ENCODE results near the gene IL1RAPL2.

IL1RAPL2 gene

DNA sequence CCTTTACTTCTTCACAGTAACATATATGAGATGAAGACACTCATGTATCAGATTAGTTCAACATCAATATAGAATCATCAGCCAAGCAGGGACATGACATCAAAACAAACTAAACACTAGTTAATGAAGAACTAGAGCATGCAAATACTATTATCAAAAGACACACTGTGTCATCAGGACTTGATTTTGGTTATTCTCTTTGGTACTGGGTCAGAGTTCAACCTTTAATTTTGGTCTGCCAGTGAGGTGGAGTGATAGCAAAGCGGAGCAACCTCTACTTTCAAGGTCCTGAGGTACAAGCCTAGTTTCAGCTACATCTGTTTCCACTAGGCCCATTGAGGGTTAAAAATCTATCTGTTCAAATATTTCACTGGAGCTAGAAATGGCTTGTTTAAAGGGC lies 584.0 kb downstream of the IL1RAPL2 start:
- H3K4me3 ChIP-seq (ENCODE audit: control insufficient read depth, low read depth, low read length), result no peak overlapping the region
- no peak for DNase-seq (ENCODE audit: low read depth)
- TF ChIP-seq, protein P1, sequence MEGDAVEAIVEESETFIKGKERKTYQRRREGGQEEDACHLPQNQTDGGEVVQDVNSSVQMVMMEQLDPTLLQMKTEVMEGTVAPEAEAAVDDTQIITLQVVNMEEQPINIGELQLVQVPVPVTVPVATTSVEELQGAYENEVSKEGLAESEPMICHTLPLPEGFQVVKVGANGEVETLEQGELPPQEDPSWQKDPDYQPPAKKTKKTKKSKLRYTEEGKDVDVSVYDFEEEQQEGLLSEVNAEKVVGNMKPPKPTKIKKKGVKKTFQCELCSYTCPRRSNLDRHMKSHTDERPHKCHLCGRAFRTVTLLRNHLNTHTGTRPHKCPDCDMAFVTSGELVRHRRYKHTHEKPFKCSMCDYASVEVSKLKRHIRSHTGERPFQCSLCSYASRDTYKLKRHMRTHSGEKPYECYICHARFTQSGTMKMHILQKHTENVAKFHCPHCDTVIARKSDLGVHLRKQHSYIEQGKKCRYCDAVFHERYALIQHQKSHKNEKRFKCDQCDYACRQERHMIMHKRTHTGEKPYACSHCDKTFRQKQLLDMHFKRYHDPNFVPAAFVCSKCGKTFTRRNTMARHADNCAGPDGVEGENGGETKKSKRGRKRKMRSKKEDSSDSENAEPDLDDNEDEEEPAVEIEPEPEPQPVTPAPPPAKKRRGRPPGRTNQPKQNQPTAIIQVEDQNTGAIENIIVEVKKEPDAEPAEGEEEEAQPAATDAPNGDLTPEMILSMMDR (IDR thresholded peaks at IDR 0.05; ENCODE audit: control insufficient read depth, insufficient read depth, low read depth, low read length, missing control alignments), result no peak

DNA sequence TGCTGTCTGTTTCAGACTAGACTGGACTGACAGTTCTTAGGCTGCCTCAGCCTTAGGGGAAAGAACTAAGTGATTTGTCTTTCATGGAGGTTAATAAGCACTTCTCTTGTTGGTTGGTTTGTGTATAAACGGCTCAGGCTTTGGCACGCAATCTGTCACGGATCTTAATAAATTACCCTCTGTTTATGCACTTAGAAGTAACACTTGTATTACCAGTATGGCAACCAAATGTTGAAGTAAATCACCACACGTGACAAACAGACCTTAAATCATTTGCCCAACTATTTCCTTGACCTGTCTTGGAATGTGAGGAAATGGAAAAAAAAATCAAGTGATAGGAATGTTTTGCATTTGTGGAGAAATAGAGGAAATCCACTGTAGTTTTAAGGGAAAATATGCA lies 584.6 kb downstream of the IL1RAPL2 start:
- H3K4me3 ChIP-seq (ENCODE audit: control insufficient read depth, low read depth, low read length), result no peak overlapping the region
- TF ChIP-seq, protein P1 (IDR thresholded peaks at IDR 0.05; ENCODE audit: control insufficient read depth, insufficient read depth, low read depth, low read length, missing control alignments), result no peak
- no peak for DNase-seq (ENCODE audit: low read depth)

DNA sequence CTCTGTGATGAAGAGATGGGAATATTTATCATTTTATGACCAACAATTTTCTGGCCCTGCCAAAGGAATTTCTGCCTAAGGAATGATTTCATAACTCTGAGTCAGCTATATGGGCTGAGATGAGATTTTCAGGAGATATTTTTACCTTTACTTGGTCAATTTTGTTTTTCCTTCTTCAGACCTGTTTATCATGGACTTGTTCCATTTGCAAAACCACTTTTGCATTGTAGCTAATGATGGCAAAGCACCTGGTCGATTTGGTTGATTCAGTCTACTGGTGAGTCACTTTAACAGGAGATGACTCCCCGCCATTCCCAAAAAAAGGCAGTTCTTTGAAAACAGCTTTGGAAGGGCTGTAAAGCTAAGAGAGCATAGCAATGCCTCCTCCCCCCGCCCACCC lies 601.2 kb downstream of the IL1RAPL2 start:
- TF ChIP-seq, protein P1 (IDR thresholded peaks at IDR 0.05; ENCODE audit: control insufficient read depth, insufficient read depth, low read depth, low read length, missing control alignments), result no peak
- no peak overlapping the region for H3K4me3 ChIP-seq (ENCODE audit: control insufficient read depth, low read depth, low read length)
- DNase-seq (ENCODE audit: low read depth), result no peak

GRCh38 chrX:105168577-105168976 lies 602.6 kb downstream of the IL1RAPL2 start:
- no peak overlapping the region for H3K4me3 ChIP-seq (ENCODE audit: control insufficient read depth, low read depth, low read length)
- TF ChIP-seq, protein P1 (IDR thresholded peaks at IDR 0.05; ENCODE audit: control insufficient read depth, insufficient read depth, low read depth, low read length, missing control alignments), result no peak
- DNase-seq (ENCODE audit: low read depth), result no peak

DNA sequence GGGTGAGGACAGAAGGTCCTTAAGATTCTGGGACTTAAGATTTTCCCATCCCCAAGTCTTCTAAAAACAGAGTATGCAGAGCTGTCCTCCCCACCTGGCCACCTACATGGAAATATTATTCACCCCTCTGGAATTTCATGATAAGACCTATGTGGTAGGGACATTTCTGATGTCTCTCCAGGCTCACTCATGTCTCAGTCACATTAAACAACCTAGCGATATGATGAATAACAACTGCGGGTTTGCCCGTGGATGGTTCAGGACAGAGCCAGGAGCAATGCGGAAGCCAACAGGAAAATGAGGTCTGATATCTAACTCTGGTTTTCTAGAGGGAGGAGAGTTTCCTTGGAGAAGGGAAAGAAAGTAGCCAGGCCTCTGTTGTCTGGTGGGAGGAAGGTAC lies 607.1 kb downstream of the IL1RAPL2 start:
- TF ChIP-seq, protein P1 (IDR thresholded peaks at IDR 0.05; ENCODE audit: control insufficient read depth, insufficient read depth, low read depth, low read length, missing control alignments), result no peak
- H3K4me3 ChIP-seq (ENCODE audit: control insufficient read depth, low read depth, low read length), result no peak overlapping the region
- no peak for DNase-seq (ENCODE audit: low read depth)

DNA sequence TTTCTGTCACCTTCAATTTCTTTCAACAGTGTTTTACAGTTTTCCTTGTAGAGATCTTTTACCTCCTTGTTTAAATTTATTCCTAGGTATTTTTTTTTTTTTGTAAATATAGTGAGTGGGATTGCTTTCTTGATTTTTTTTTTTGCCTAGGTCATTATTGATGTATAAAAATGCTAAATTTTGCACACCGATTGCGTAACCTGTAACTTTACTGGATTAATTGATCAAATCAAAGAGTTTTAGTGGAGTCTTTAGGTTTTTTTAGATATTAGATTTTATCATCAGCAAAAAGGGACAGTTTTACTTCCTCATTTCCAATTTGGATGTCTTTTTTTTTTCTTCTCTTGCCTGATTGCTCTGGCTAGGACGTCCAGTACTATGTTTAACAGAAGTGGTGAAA lies 613.6 kb downstream of the IL1RAPL2 start:
- H3K4me3 ChIP-seq (ENCODE audit: control insufficient read depth, low read depth, low read length), result no peak overlapping the region
- no peak for DNase-seq (ENCODE audit: low read depth)
- TF ChIP-seq, protein P1 (IDR thresholded peaks at IDR 0.05; ENCODE audit: control insufficient read depth, insufficient read depth, low read depth, low read length, missing control alignments), result no peak

DNA sequence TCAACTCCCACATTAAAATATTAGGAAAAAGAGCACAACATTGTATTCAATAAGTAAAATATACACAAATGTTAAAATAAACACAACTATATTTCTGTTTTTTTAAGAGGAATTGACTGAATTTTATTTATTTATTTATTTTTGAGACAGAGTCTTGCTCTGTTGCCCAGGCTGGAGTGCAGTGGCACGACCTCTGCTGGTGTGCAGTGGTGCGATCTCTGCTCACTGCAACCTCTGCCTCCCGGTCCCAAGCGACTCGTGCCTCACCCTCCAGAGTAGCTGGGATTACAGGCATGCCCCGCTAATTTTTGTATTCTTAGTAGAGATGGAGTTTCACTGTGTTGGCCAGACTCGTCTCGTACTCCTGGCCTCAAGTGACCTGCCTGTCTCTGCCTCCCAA lies 623.1 kb downstream of the IL1RAPL2 start:
- TF ChIP-seq, protein P1 (IDR thresholded peaks at IDR 0.05; ENCODE audit: control insufficient read depth, insufficient read depth, low read depth, low read length, missing control alignments), result no peak
- no peak for DNase-seq (ENCODE audit: low read depth)

More for the DNA sequence above, 623.1 kb downstream of the IL1RAPL2 start:
- no peak overlapping the region for H3K4me3 ChIP-seq (ENCODE audit: control insufficient read depth, low read depth, low read length)
